VCaP (cell line): ENCODE measurements around the gene SLC10A7.
"Not testable (repeated sequence)": the region's sequence is repeated elsewhere in the genome, so short reads cannot be mapped to it uniquely, and the experiment has no call there.

ENCODE experiments used
- H3K27ac ChIP-seq: fragments of 450-650 bp; 2 replicates; pipeline ENCODE4 v1.5.1; 2017
- CTCF ChIP-seq: fragments of 450-650 bp; conservative IDR thresholded peaks from 2 replicates; pipeline ENCODE4 v1.5.1; 2017; ENCODE audit warnings: mild to moderate bottlenecking, moderate library complexity

Gene SLC10A7

GRCh38 chr4:146369446-146369845 is 152.3 kb downstream of the SLC10A7 start:
- TF ChIP-seq CTCF, result no peak
- H3K27ac ChIP-seq, result peak overlapping the region; percentile 72

- no peak for TF ChIP-seq CTCF
- H3K27ac ChIP-seq, result peak overlapping the region; percentile 72
Measured at GRCh38 chr4:146368209-146368608, 153.5 kb downstream of the SLC10A7 start.

GRCh38 chr4:146367347-146367746 is 154.4 kb downstream of the SLC10A7 start:
- peak overlapping the region; percentile 72 for H3K27ac ChIP-seq
- no peak for TF ChIP-seq CTCF

GRCh38 chr4:146359771-146360170 is 162.0 kb downstream of the SLC10A7 start:
- no peak overlapping the region for H3K27ac ChIP-seq
- no peak for TF ChIP-seq CTCF

GRCh38 chr4:146350114-146350513 is 171.6 kb downstream of the SLC10A7 start:
- H3K27ac ChIP-seq, result not testable (repeated sequence)

- no peak overlapping the region for H3K27ac ChIP-seq
- no peak for TF ChIP-seq CTCF
Measured at GRCh38 chr4:146349306-146349705, 172.4 kb downstream of the SLC10A7 start.

GRCh38 chr4:146347822-146348221 is 173.9 kb downstream of the SLC10A7 start:
- H3K27ac ChIP-seq, result no peak overlapping the region
- no peak for TF ChIP-seq CTCF

- TF ChIP-seq CTCF, result no peak
- H3K27ac ChIP-seq, result no peak overlapping the region
Measured at GRCh38 chr4:146346276-146346675, 175.5 kb downstream of the SLC10A7 start.
